Measurements from ENCODE around the gene TMC4. TPM values are rescaled to one million over a fixed set of nuclear protein-coding genes. Genes with fewer than 3 reads are reported as not detected.

The TMC4 gene
- total and polyA plus RNA-seq, 12 donors: 0.59 to 11.6 (median 2.1) TPM

- TF ChIP-seq, protein P1, sequence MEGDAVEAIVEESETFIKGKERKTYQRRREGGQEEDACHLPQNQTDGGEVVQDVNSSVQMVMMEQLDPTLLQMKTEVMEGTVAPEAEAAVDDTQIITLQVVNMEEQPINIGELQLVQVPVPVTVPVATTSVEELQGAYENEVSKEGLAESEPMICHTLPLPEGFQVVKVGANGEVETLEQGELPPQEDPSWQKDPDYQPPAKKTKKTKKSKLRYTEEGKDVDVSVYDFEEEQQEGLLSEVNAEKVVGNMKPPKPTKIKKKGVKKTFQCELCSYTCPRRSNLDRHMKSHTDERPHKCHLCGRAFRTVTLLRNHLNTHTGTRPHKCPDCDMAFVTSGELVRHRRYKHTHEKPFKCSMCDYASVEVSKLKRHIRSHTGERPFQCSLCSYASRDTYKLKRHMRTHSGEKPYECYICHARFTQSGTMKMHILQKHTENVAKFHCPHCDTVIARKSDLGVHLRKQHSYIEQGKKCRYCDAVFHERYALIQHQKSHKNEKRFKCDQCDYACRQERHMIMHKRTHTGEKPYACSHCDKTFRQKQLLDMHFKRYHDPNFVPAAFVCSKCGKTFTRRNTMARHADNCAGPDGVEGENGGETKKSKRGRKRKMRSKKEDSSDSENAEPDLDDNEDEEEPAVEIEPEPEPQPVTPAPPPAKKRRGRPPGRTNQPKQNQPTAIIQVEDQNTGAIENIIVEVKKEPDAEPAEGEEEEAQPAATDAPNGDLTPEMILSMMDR (IDR thresholded peaks at IDR 0.05): no peak
- ATAC-seq: peak; percentile 74 to 90 (median 82)
- peak overlapping the region; percentile 92 to 100 (median 96) for H3K27ac ChIP-seq
- H3K36me3 ChIP-seq: peaks cover 0 to 45% (median 8%) of the 10 kb centered on the region in 9 donors
- no peaks in the 10 kb centered on the region for H3K27me3 ChIP-seq
- 0% methylated on average over 65 of the region's 65 CpGs for WGBS, 2 donors
- H3K4me1 ChIP-seq: peaks cover 10 to 30% (median 22%) of the 10 kb centered on the region in 9 donors
- intact Hi-C loops (cut with DNase I): no loop called here
- peak; percentile 100 for DNase-seq
- H3K4me3 ChIP-seq: peak overlapping the region; percentile 77 to 95 (median 86)
- no peaks in the 10 kb centered on the region for H3K9me3 ChIP-seq
Measured at GRCh38 chr19:54189735-54190502, 17.0 kb upstream of the TMC4 start.

DNA sequence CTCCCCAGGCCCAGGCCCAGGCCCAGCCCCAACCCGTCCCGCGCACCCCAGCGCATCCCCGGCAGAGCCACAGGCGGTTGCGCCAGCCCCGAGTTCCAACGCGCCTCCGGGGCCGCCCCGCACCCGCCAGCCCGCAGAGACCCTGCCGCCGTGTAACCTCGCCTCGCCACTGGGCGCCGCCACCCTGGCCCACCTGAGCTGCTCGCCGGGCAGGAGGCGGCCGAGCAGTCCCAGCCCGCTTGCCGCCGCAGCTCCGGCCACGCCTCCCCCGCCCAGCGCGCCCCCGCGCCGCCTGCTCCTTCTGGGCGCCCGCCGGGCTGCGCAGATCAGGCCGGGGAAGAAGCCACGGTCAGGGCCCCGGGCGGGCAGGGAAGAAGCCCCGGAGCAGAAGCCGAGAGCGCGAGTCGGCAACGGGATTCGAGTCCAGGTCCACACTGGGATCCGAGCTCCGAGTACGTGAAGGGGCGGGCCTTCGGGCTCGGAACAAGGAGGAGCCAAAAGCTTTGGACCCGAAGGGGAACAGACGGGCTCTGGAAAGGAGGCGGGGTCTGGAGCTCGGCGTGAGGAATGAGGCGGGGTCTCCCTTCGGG lies 16.3 kb upstream of the TMC4 start, which contains the start of gene MBOAT7:
TSS of gene MBOAT7 (minus strand) at position 436 of the 590 bp plus-strand sequence. CDS start 1,072 bp downstream, outside the sequence.
- Histone ChIP-seq H3K36me3 (peaks cover 0 to 38% (median 8%) of the 10 kb centered on the region in 9 donors), H3K9me3 (no peaks in the 10 kb centered on the region), H3K4me1 (peaks cover 10 to 30% (median 22%) of the 10 kb centered on the region in 9 donors), H3K27ac (peak within 1 kb of the TSS; percentile 92 to 100 (median 96)), H3K27me3 (no peaks in the 10 kb centered on the region), H3K4me3 (peak within 1 kb of the TSS; percentile 77 to 95 (median 86))
- 0% methylated on average over 58 to 64 of the region's 64 CpGs for WGBS, 2 donors
- intact Hi-C loops (cut with DNase I): no loop called here
- ATAC-seq: peak; percentile 0 to 65 (median 6)
- TF ChIP-seq, protein P1 (IDR thresholded peaks at IDR 0.05): peak in 6 of 9 donors; percentile 7 to 61 (median 38)
- no peak for DNase-seq

- Histone ChIP-seq H3K4me3 (peak overlapping the region in 9 of 10 donors; percentile 50 to 95 (median 86)), H3K4me1 (peaks cover 10 to 30% (median 22%) of the 10 kb centered on the region in 9 donors), H3K27me3 (no peaks in the 10 kb centered on the region), H3K36me3 (peaks cover 0 to 34% (median 5%) of the 10 kb centered on the region in 9 donors), H3K27ac (peak overlapping the region in 8 of 10 donors; percentile 92 to 100 (median 98)), H3K9me3 (no peaks in the 10 kb centered on the region)
- intact Hi-C loops (cut with DNase I): no loop called here
- TF ChIP-seq, protein P1 (IDR thresholded peaks at IDR 0.05): no peak
- ATAC-seq (no peak), DNase-seq (no peak)
- 34 to 35% methylated on average over 12 of the region's 12 CpGs for WGBS, 2 donors
Measured at GRCh38 chr19:54188215-54188871, 15.4 kb upstream of the TMC4 start.

GRCh38 chr19:54186934-54187381 lies 14.0 kb upstream of the TMC4 start:
- Histone ChIP-seq H3K27me3 (no peaks in the 10 kb centered on the region), H3K9me3 (no peaks in the 10 kb centered on the region), H3K27ac (peak overlapping the region in 1 of 10 donors; percentile 98), H3K4me3 (no peak overlapping the region), H3K36me3 (peaks cover 0 to 37% (median 0%) of the 10 kb centered on the region in 9 donors), H3K4me1 (peaks cover 5 to 22% (median 17%) of the 10 kb centered on the region in 9 donors)
- 80 to 85% methylated on average over 11 of the region's 11 CpGs for WGBS, 2 donors
- intact Hi-C loops (cut with DNase I): no loop called here
- ATAC-seq (no peak), DNase-seq (no peak)
- TF ChIP-seq, protein P1 (IDR thresholded peaks at IDR 0.05): no peak
